Measurements from ENCODE around the gene ARHGEF19. TPM values are rescaled to one million over a fixed set of nuclear protein-coding genes. Genes with fewer than 3 reads are reported as not detected.

ARHGEF19 gene
- total RNA-seq, 2 donors from 2014 or later: 14.8 to 17.5 TPM

DNA sequence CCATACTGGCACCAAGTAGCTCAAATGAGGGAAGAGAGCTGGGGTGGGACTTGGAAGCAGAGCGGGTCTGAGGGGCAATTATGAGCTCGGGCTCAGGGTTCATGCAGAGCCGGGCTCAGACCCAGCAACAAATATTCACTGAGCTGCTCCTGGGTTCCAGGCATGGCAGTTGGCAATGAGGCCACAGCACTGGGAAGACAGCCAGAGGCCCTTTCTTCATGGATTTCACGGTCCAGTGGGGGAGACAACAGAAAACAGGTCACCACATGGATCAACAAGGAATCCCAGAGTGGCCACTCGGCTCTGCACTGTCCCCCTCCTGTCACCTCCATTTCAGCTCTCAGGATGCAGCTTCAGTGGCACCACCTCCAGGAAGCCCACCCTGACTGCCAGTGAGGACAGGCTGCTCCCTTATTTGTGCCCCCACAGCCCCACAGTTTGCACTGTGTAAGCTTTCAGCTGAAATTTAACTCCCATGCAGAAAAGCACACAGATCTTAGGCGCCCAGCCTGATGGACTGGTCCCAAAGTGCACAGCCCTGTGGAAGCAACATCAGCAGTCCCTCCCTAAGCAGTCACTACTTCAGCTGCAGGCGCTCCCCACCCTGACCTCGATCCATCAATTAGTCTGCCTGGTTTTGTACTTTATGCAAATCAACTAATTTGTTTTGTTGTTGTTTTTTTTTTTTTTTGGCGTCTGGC is 22.4 kb downstream of the ARHGEF19 start:
- Mint-ChIP-seq H3K27me3 (ENCODE audit: insufficient read depth) (peaks cover 3% of the 10 kb centered on the region), H3K9me3 (no peaks in the 10 kb centered on the region), H3K4me1 (no peaks in the 10 kb centered on the region), H3K4me3 (no peak overlapping the region), H3K36me3 (ENCODE audit: low read depth) (no peaks in the 10 kb centered on the region), H3K27ac (no peak overlapping the region)
- Histone ChIP-seq H3K4me1 (ENCODE audit: control insufficient read depth, insufficient read depth, low read length) (no peaks in the 10 kb centered on the region), H3K9ac (ENCODE audit: extremely low read depth, low read length, poor library complexity, severe bottlenecking) (no peak overlapping the region), H3K4me3 (ENCODE audit: low read length) (no peak overlapping the region), H3K9me3 (ENCODE audit: control insufficient read depth, low read length) (no peaks in the 10 kb centered on the region), H3K36me3 (ENCODE audit: control insufficient read depth, insufficient read depth, low read length) (no peaks in the 10 kb centered on the region), H3K27ac (ENCODE audit: low read depth, low read length) (no peak overlapping the region), H3K27me3 (ENCODE audit: control insufficient read depth, insufficient read depth, low read length, poor library complexity, severe bottlenecking) (no peaks in the 10 kb centered on the region)
- no peak for TF ChIP-seq CTCF (conservative IDR thresholded peaks at IDR 0.05)
- WGBS, 2 experiments (ENCODE audit: insufficient coverage in 1 of 2, insufficient read length in 1 of 2): 51 to 77% methylated on average over 4 to 9 of the region's 9 CpGs
- no peak for DNase-seq

DNA sequence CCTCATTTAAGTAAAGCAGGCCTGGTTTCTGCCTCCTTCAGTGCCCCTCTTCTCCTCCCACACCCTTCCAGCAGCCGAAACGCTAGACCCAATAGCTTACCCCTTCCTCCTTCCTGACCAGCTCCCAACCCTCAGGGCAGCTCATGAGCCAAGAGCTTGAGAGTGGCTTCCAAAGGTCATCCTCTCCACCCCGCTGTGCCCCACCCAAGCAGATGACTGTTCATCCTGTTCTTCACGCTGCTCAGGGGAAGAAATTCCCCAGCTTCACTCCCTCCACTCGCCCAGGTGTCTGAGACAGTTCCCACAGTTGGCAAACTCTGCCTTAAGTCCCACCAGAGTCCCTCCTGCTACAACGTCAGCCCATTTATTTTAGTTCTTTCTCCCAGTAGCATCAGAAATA is 23.4 kb downstream of the ARHGEF19 start:
- H3K9ac ChIP-seq (ENCODE audit: extremely low read depth, low read length, poor library complexity, severe bottlenecking): no peak overlapping the region
- H3K27ac ChIP-seq (ENCODE audit: low read depth, low read length): no peak overlapping the region
- Mint-ChIP-seq H3K4me3 (no peak overlapping the region), H3K36me3 (ENCODE audit: low read depth) (no peaks in the 10 kb centered on the region), H3K27me3 (ENCODE audit: insufficient read depth) (peaks cover 3% of the 10 kb centered on the region), H3K9me3 (no peaks in the 10 kb centered on the region), H3K27ac (no peak overlapping the region), H3K4me1 (no peaks in the 10 kb centered on the region)
- no peaks in the 10 kb centered on the region for H3K27me3 ChIP-seq (ENCODE audit: control insufficient read depth, insufficient read depth, low read length, poor library complexity, severe bottlenecking)
- no peak overlapping the region for H3K4me3 ChIP-seq (ENCODE audit: low read length)
- DNase-seq: no peak
- H3K36me3 ChIP-seq (ENCODE audit: control insufficient read depth, insufficient read depth, low read length): no peaks in the 10 kb centered on the region
- 86% methylated on average over 6 of the region's 6 CpGs for WGBS, 2 experiments (ENCODE audit: insufficient coverage in 1 of 2, insufficient read length in 1 of 2)
- TF ChIP-seq CTCF (conservative IDR thresholded peaks at IDR 0.05): no peak
- H3K9me3 ChIP-seq (ENCODE audit: control insufficient read depth, low read length): no peaks in the 10 kb centered on the region
- no peaks in the 10 kb centered on the region for H3K4me1 ChIP-seq (ENCODE audit: control insufficient read depth, insufficient read depth, low read length)

DNA sequence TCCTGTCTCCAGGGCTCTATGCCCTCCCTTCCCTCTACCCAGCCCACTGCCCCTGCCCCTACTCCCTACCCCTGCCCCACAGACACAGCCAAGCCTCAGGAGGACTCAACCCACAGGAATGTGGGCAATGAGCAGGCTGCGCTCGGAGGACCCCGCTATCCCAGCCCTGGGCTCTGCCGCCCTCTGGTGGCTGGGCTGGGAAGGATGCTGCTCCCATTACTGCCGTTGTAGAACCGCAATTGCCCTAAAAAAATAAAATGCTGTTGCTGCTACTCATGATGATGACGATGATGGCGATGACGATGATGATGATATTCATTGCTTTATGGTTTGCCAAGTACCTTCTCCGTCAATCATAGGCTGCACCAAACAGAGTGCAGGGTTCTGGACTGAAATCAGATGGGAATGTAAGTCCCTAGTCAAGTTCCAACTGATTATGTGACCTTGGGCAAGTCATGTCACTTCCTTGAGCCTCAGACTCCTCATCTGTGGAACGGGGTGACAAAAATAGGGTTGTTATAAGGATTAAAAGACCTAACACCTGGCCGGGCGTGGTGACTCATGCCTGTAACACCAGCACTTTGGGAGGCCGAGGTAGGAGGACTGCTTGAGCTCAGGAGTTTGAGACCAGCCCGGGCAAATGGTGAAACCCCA is 24.6 kb downstream of the ARHGEF19 start:
- DNase-seq: peak; percentile 93
- H3K27ac ChIP-seq (ENCODE audit: low read depth, low read length): no peak overlapping the region
- no peaks in the 10 kb centered on the region for H3K4me1 ChIP-seq (ENCODE audit: control insufficient read depth, insufficient read depth, low read length)
- Mint-ChIP-seq H3K27ac (no peak overlapping the region), H3K9me3 (no peaks in the 10 kb centered on the region), H3K27me3 (ENCODE audit: insufficient read depth) (peaks cover 3% of the 10 kb centered on the region), H3K4me1 (no peaks in the 10 kb centered on the region), H3K4me3 (no peak overlapping the region), H3K36me3 (ENCODE audit: low read depth) (no peaks in the 10 kb centered on the region)
- H3K9ac ChIP-seq (ENCODE audit: extremely low read depth, low read length, poor library complexity, severe bottlenecking): no peak overlapping the region
- TF ChIP-seq CTCF (conservative IDR thresholded peaks at IDR 0.05): peak; percentile 98
- no peak overlapping the region for H3K4me3 ChIP-seq (ENCODE audit: low read length)
- 12 to 32% methylated on average over 8 to 15 of the region's 15 CpGs for WGBS, 2 experiments (ENCODE audit: insufficient coverage in 1 of 2, insufficient read length in 1 of 2)
- H3K9me3 ChIP-seq (ENCODE audit: control insufficient read depth, low read length): no peaks in the 10 kb centered on the region
- H3K36me3 ChIP-seq (ENCODE audit: control insufficient read depth, insufficient read depth, low read length): no peaks in the 10 kb centered on the region
- no peaks in the 10 kb centered on the region for H3K27me3 ChIP-seq (ENCODE audit: control insufficient read depth, insufficient read depth, low read length, poor library complexity, severe bottlenecking)
